AG09319 (cell line): ENCODE measurements around the gene MTFP1.

Source experiments
- DNase-seq: peaks from one replicate; pipeline ENCODE4 v3.0.0-alpha.2; 2010; ENCODE audit warnings: low read depth; ENCODE audit errors: extremely low read depth
- CTCF ChIP-seq: IDR thresholded peaks from 2 replicates; pipeline ENCODE4 v1.5.1; 2011; ENCODE audit warnings: low read depth, mild to moderate bottlenecking, inconsistent platforms, low read length, moderate library complexity

The MTFP1 gene

DNA sequence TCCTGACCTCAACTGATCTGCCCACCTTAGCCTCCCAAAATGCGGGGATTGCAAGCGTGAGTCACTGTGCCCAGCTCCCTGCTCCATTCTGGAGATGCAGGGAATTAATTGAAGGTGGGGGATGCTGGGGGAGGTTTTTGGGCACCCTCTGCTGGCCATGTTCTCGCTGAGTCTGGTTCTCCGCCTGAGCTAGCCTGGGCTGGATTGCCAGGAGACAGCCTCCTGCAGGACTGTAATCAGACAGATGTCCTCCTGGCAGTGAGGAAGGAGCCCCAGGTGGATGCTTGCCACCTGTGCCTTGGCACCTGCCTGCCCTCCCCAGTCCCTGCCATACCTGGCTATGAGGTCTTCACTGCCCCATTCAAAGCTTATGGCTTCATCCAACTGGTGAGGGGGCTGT is 5.4 kb downstream of the MTFP1 start:
- DNase-seq, result no peak
- TF ChIP-seq CTCF, result no peak

GRCh38 chr22:30432096-30432495 is 6.5 kb downstream of the MTFP1 start:
- TF ChIP-seq CTCF, result no peak
- no peak for DNase-seq

GRCh38 chr22:30432520-30432919 is 7.0 kb downstream of the MTFP1 start:
- DNase-seq, result no peak
- no peak for TF ChIP-seq CTCF

- DNase-seq, result no peak
- TF ChIP-seq CTCF, result no peak
Observed at GRCh38 chr22:30433227-30433626, 7.7 kb downstream of the MTFP1 start.

- no peak for TF ChIP-seq CTCF
- DNase-seq, result no peak
Observed at GRCh38 chr22:30433773-30434172, 8.2 kb downstream of the MTFP1 start.

DNA sequence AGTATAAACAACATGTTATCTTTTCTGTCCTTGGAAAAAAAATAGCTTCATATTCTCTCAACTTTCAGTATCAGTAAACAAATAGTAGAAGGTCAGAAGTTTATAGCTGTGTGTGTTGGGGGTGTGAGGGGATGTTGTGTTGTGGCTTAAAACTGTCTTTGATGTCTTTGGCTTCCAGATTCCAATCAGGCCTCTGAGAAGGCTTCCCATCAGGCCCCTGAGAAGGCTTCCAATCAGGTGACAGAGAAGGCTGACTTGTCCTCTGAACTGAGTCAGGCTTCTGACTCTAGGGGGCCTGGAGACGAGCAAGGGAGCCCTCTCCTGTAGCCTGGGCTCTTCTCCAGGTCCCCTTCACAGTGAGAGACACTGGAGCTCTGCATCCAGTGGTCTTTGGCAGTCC is 9.3 kb downstream of the MTFP1 start:
- DNase-seq, result no peak
- TF ChIP-seq CTCF, result no peak

DNA sequence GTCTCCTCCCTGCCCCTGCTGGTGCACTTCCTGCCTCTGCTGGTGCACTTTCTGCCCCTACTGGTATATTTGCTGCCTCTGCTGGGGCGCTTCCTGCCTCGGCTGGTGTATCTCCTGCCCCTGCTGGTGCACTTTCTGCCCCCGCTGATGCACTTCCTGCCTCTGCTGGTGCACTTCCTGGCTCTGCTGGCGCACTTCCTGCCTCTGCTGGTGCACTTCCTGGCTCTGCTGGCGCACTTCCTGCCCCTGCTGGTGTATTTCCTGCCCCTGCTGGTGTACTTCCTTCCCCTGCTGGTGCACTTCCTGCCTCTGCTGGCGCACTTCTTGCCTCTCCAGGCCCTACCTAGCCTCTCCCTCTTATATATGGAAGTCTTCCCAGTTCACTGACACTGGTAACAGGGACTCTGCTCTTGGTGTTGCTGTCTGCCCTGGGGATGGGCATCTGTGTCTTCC is 10.1 kb downstream of the MTFP1 start:
- TF ChIP-seq CTCF, result no peak
- DNase-seq, result no peak
